GM19193 (cell line): ENCODE results near the gene ULK4.

Experiments used
- POLR2A ChIP-seq: IDR thresholded peaks from 4 replicates; pipeline ENCODE4 v1.6.1; 2011; ENCODE audit not compliant: insufficient read depth, insufficient read length; ENCODE audit errors: extremely low read depth

Gene ULK4

GRCh38 chr3:41345788-41346187 is 616.1 kb downstream of the ULK4 start:
- no peak for TF ChIP-seq POLR2A

- TF ChIP-seq POLR2A, result no peak
These were observed 622.1 kb downstream of the ULK4 start for GRCh38 chr3:41339758-41340157.

DNA sequence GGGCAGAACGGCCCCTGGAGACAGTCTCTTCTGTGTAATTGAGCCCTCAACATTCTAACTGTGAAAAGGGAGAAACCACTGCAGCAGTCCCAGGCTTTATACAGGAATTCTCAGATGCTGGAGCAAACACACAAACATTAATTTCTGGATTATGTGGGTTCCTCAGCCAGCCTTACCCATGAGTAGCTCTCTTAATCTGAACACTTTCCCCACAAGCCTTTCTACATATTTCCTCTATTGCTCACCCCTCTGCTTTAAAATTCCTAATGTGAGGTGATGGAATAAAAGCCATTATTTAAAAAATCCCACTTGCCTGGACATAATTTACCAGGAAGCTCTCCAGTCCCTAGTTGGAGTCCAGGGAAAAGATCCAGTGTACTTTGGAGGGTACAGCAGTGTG is 623.6 kb downstream of the ULK4 start:
- no peak for TF ChIP-seq POLR2A

DNA sequence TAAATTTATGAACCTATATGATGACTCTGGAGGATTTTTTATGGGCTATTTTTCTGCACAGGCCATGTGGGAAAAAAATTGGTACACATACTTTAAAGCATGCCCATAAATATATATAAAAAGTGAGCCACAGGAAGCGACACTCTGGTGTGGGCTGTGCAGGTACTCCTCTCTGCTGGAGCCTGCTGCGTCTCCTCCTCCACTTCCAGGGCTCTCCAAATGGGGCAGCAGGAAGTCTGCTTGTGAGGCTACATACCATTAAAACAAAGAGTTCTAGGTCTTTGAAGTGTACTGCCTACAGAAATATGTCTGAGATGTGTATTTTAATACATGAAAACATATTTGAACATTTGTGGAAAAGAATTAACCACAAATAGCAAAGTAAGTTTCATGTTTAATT is 627.5 kb downstream of the ULK4 start:
- no peak for TF ChIP-seq POLR2A

- no peak for TF ChIP-seq POLR2A
These were observed 630.9 kb downstream of the ULK4 start for GRCh38 chr3:41331041-41331440.

GRCh38 chr3:41330465-41330864 is 631.4 kb downstream of the ULK4 start:
- TF ChIP-seq POLR2A, result no peak

DNA sequence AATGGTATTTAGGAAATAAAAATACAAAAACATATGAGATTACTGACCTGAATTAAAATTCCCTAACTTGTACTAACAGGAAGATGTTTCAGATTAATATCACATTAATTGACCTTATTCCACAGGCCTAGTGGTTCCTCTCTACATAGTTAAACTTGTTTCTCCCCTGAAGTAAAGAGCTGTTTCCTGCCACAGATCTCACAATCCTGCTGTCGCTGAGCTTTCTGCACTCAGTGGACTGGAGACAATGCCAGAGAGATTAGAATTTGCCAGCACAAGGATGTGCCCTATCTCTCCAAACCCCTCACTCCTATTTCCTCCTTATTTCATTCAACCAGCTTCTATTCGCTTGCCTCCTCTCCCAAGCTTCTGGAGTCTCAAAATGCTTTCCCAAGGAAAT is 632.0 kb downstream of the ULK4 start:
- no peak for TF ChIP-seq POLR2A

DNA sequence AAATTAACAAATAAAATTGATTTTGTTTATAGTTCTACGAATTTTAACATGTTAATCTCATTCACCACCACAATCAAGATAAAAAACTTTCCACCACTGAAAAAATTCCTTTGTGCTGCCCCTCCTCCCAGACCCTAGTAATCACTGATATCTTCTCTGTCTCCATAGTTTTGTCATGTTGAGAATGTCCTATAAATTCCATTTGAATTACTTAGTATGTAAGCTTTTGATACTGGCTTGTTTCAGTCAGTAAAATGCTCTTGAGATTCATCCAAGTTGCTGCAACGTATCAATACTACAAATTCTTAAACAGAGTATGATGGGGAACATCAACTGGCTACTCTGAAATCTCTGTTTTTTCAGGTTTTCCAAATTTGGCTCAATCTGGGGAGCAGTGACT is 633.0 kb downstream of the ULK4 start:
- TF ChIP-seq POLR2A, result no peak

DNA sequence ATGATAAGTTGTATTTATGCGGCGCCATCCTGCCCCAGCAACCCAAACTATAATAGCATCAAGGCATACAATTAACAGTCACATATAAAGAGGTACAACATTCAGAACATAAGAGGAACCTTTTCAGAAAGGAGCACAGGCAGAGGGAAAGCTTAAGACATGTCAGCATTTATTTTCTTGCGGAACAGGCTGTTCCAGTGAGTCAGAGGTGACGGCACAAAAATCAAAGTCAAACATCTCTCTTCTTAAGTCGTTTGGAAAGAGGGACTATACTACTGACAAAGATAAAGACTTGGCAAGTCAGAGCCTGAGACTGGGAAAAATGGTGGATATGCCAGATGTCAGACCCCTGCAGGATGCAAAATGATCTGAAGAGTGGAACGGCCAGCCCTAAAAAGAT is 634.2 kb downstream of the ULK4 start:
- no peak for TF ChIP-seq POLR2A

GRCh38 chr3:41324156-41324475 is 637.8 kb downstream of the ULK4 start:
- TF ChIP-seq POLR2A, result no peak

- TF ChIP-seq POLR2A, result no peak
These were observed 638.3 kb downstream of the ULK4 start for GRCh38 chr3:41323467-41324155.

- TF ChIP-seq POLR2A, result no peak
These were observed 640.3 kb downstream of the ULK4 start for GRCh38 chr3:41321642-41321980.

DNA sequence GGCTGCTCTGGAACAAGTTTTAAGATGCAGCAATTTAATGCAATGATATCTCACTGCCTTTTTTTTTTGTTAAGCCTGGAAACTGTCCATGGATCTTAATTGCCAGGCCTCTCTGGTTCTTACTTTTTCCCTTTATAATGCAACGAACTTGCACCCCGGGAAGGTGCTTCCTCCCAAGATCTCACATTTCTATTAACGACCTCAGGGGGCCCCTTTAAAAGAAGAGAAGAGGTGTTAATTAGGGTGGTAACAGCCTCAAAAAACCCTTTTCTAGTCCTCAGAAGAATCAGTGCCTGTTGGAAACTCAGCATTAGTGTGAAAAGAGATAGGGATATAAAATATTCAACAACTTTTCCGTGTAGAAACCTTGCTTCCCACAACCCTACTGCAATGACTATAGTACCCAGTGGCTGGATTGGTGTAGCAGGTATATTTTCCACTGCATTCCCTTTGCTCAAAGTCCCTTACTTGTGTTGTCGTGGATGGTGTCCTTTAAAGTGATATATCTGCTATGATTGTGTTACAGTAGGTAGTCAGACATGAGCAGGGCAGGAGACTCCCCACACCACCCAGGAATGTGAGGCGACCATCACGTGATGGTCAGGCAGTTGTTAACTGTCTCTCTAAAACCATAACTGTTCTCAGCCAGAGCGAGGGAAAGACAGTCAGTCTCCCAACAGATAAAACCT is 640.8 kb downstream of the ULK4 start:
- TF ChIP-seq POLR2A, result no peak

GRCh38 chr3:41318520-41318919 is 643.4 kb downstream of the ULK4 start:
- TF ChIP-seq POLR2A, result no peak

DNA sequence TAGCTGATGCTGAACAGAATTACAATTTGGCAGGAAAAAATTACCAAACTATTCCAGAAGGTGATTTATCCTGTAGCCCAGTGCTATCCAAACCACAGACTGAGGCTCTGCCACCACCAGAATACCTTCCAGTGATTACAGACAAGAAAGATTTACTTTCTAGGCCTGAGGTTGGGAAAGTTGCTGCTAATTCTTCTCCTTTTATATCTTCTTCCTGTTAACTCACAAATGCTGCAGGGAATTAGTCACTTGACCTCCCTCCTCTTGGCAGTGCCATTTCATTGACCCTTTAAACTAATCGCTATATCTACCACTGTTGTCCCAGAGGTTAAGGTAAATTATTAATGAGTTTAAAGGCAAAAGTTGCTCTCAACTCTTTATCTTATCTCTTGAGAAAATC is 644.2 kb downstream of the ULK4 start:
- TF ChIP-seq POLR2A, result no peak

DNA sequence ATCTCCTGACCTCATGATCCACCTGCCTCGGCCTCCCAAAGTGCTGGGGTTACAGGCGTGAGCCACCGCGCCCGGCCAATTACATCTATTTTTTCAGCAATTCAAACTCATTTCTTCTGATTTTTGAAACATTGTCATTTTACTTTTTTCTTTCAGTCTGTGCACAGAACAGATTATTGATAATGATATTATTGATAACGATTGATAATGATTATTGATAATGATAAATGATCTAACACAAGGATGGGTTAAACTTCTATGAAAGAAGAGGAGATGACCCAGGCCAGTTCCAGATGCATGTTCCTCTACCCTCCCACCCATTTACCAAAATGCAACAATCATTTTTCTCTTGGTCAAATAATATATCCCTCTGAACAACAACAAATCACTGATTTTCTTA is 644.6 kb downstream of the ULK4 start:
- TF ChIP-seq POLR2A, result no peak

DNA sequence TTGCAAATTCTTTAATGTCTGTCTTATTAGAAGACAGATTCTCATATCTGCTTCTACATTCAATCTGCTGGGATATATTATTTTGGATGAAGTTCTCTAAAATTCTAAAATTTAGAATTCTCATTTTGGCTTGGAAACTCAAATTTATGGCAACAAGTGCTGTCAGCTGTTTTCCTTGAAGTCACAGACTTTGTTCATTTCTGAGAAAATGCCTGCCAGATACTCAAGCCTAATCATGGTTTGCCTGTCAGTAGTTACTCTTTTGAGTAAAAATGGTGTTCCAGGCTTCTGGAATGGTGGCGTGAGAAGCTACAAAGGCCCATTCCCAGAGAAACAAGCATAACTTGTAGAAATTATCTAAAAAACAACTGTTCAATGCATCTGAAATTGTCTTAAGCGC is 646.8 kb downstream of the ULK4 start:
- TF ChIP-seq POLR2A, result no peak

DNA sequence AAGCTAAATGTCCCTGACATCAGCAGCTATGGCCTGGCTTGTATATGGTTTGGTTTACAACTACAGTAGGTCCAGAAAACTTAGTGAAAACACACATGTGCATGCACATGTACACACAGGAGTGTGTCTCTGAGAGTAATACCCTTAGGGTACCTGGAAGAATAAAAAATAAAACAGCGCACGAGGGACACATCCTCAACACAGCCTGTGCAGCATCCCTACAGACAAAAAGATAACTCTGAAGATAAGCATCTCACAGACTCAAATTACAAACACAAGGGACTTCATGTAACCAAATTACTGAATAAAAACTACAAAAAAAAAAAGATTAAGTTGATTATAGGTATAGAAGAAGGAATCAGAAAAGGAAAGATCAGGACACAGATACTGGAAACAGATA is 653.8 kb downstream of the ULK4 start:
- no peak for TF ChIP-seq POLR2A

- TF ChIP-seq POLR2A, result no peak
These were observed 654.8 kb downstream of the ULK4 start for GRCh38 chr3:41307065-41307464.
